COR-L47 (cell line): Measurements from ENCODE around the gene MCC.

ENCODE experiments used
- DNase-seq: peaks from one replicate; lab custom pipeline; 2025; lab: John Stamatoyannopoulos, UW

The MCC gene

GRCh38 chr5:113487781-113488644 lies at the start of gene MCC:
Gene MCC (minus strand): TSS chr5:113488453.
- peak; percentile 82 for DNase-seq

- DNase-seq: no peak
Observed at GRCh38 chr5:113531481-113532159, 43.4 kb upstream of the MCC start.

GRCh38 chr5:113527746-113528145 lies 39.5 kb upstream of the MCC start:
- DNase-seq: no peak

DNA sequence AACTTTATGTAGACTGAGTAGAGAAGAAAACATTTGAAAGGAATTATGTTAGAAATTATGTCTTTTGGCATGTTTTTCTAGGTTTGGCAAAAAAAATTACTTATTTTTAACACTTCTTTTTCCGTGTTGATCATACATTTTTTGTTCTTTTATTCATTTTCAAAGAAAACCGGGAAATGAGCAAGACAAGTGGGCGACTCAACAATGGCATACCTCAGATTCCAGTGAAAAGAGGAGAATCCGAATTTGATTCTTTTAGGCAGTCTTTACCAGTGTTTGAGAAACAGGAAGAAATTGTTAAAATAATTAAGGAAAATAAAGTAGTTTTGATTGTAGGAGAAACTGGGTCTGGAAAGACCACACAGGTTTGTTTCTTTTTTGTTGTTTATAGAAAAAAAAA lies 38.2 kb upstream of the MCC start:
- no peak for DNase-seq

GRCh38 chr5:113524927-113525326 lies 36.7 kb upstream of the MCC start:
- no peak for DNase-seq

DNA sequence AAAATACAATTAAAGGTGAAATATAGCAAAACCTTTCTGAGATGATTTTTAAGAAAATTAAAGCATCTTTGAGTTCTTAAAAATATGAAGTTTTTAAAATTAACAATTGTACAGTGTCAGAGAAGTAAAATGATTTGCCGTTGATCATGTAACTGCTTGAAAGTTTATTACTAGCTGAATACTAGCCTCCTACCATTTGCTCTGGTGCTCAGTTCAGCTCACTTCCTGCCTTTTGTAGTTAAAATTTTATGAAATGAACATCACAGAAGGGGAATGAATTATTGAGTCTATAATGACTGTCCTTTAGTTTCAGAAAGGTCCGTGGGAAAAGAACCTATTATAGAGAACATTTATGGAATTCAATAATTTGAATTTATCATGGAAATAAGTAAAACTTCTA lies 34.9 kb upstream of the MCC start:
- no peak for DNase-seq

DNA sequence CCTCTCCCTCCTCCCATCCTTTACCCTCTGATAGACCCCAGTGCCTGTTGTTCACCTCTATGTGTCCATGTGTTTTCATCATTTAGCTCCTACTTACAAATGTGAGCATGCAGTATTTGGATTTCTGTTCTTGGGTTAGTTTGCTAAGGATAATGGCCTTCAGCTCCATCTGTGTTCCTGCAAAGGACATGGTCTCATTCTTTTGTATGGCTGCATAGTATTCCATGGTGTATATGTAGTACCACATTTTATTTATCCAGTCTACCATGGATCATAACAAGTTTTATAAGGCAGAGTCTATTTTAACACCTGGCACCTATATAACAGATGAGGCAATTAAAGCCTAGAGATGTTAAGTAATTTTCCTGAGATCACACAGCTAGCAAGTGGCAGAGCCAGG lies 32.6 kb upstream of the MCC start:
- no peak for DNase-seq

DNA sequence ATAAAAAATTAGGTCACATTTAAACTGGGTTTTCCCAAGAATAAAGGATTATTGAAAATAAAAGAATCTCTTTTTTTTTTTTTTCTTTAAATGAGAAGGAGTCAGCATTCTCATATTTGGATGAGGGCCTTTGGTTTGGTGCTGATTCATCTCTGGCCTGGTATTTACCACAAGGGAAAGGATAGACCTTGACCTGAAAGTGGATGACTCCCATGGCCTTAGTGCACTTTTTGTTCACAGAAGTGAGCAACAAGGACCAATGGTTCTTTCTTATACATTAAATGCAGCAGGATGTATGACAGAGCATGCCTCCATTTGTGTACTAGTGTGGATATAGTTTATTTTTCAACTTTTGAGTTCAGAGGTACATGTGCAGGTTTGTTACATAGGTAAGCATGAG lies 32.2 kb upstream of the MCC start:
- no peak for DNase-seq

GRCh38 chr5:113519412-113519811 lies 31.2 kb upstream of the MCC start:
- no peak for DNase-seq

DNA sequence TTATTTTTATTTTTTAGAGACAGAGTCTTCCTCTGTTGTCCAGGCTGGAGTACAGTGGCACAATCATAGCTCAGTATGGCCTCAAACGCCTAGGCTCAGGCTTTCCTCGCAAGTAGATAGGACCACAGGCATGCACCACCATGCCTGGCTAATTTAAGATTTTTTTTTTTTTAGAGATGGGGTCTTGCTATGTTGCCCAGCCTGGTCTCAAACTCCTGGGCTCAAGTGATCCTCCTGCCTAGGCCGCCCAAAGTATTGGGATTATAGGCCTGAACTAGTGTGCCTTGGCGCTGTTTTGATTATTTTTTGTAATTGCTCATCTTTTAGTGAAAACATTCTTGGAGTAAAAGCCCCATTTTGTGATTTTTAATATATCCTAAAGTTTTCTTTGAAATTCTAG lies 30.6 kb upstream of the MCC start:
- DNase-seq: no peak

- no peak for DNase-seq
Observed at GRCh38 chr5:113514289-113514635, 26.0 kb upstream of the MCC start.

DNA sequence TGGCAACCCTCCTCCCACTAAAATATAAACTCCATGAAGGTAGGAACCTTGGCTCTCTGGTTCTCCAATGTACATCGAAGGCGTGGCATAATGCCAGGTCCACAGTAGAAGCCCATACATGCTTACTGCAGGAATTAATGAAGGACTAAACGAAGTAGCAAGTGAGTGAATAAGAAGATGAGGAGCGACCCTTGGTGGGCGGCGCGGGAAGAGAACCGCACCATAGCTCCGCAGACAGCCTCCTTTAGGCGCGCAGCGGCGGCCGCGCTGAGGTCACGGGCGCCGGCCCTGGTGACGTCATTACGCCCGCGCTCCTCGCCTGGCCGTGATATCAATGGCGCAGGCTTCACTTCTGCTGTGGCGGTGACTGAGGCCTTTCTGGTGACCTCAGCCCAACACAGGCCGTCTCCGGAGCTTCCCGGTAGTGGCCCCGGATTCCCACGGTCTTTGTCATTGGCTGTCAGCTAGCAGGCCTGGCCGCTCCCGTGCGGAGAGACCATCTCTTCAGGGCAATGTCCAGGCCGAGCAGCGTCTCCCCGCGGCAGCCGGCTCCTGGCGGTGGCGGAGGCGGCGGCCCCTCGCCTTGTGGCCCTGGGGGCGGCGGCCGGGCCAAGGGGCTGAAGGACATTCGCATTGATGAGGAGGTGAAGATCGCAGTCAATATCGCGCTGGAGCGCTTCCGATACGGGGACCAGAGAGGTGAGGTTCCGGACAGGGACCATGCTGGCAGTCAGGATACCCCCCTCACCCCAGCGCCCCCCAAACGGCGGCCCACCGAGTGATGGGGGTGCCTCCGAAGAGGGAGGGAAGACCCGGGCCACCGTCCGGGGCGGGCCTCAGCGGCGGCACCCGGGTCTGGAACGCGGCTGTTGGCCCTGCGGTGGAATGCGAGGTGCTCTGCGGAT lies 25.4 kb upstream of the MCC start, which contains the start of gene YTHDC2:
TSS of gene YTHDC2 (plus strand) at position 311 of the 905 bp plus-strand sequence. CDS start at position 513, 202 bp downstream.
- peak; percentile 83 for DNase-seq

- DNase-seq: no peak
Observed at GRCh38 chr5:113512341-113512740, 24.1 kb upstream of the MCC start.

GRCh38 chr5:113510836-113511451 lies 22.7 kb upstream of the MCC start:
- DNase-seq: peak; percentile 54

DNA sequence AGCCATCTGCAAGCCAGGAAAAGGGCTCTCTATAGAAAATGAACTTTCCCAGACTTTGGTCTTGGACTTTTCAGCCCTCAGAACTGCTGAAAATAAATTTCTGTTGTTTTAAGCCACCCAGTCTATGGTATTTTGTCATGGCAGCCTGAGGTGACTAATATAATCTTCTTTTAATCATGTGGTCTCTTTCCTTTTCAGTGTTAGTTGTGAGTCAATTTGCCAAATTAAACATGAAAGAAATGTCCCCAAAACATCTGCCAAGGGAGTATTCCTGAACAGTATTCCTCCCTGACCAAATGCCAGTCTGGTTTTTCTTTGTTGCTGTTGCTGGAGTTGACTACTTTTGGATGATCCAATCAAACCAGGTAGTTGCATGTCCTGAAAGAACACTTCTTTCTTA lies 20.5 kb upstream of the MCC start:
- no peak for DNase-seq

- no peak for DNase-seq
Observed at GRCh38 chr5:113507601-113508000, 19.3 kb upstream of the MCC start.

GRCh38 chr5:113505181-113505580 lies 16.9 kb upstream of the MCC start:
- DNase-seq: no peak

- no peak for DNase-seq
Observed at GRCh38 chr5:113503146-113503545, 14.9 kb upstream of the MCC start.

DNA sequence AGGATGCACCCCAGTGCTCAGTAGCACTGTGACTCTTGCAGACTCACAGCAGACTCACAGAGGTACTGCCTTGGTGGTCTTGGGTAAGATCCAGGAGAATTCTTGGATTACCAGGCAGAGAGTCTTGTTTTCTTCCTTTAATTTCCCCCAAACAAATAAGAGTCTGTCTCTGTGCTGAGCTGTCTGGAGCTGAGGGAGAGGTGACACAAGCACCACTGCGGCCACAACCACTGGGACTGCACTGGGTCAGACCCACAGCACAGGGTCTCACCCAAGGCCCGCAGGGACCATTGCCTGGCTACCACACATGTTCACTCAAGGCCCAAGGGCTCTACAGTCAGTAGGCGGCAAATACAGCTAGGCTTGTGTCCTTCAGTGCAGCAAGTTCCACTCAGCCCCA lies 13.8 kb upstream of the MCC start:
- no peak for DNase-seq

- DNase-seq: no peak
Observed at GRCh38 chr5:113495422-113495841, 7.2 kb upstream of the MCC start.

DNA sequence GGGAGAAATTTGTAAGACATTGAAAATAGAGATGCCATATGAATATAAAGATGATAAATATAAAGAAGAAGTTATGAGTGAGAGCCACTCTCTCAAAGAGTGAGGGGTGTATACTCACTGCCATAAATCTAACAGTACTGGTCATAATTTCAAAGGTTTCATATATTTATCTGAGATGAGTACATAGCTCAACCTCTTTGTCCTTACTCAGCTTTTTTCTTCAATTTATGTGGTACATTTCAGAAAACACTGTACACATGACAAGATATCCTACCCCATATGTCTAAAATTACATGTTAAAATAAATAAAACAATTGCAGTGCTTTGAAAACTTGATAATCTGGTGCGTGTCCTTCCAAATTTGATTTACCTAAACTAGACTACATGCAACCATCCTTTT lies 5.2 kb upstream of the MCC start:
- DNase-seq: no peak

DNA sequence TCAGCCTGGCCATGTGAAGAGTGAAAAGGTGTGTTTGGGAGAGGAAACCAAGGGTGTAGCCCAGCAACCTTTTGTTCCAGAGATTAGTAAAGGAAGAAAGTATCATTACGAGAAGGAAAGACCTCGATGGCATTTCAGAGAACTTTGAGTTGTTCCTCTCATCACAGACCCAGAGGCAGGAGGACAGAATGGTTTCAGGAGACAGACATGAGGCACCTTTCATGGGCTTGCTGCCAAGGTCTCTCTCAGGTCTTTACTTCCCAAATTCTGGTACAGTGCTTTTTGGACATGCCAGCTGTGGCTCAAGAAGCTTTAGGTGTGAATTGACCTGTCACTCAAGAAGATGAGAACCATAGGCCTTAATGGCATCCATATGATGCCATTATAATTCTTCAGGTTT lies 2.8 kb upstream of the MCC start:
- DNase-seq: no peak
